Rectal smooth muscle tissue (tissue), 1 donor: ENCODE measurements around the gene CEBPG.

Experiments
- H3K27ac ChIP-seq: one replicate; pipeline ENCODE4 v1.7.0; 2013; ENCODE audit warnings: low read depth, low read length, inconsistent platforms
- H3K27me3 ChIP-seq: one replicate; pipeline ENCODE4 v1.7.0; 2013; ENCODE audit warnings: low read length; ENCODE audit not compliant: control insufficient read depth, insufficient read depth
- H3K36me3 ChIP-seq: one replicate; pipeline ENCODE4 v1.7.0; 2013; ENCODE audit warnings: low read length; ENCODE audit not compliant: control insufficient read depth, insufficient read depth
- H3K4me1 ChIP-seq: one replicate; pipeline ENCODE4 v1.7.0; 2013; ENCODE audit warnings: low read length; ENCODE audit not compliant: control insufficient read depth, insufficient read depth
- H3K4me3 ChIP-seq: one replicate; pipeline ENCODE4 v1.7.0; 2013; ENCODE audit warnings: low read length
- H3K9ac ChIP-seq: one replicate; pipeline ENCODE4 v1.7.0; 2013; ENCODE audit warnings: low read length

Gene CEBPG

GRCh38 chr19:33343301-33343700, 30.2 kb upstream of the CEBPG start:
- H3K4me3 ChIP-seq, result no peak overlapping the region
- no peaks in the 10 kb centered on the region for H3K36me3 ChIP-seq
- no peak overlapping the region for H3K27ac ChIP-seq
- H3K4me1 ChIP-seq, result no peaks in the 10 kb centered on the region
- H3K9ac ChIP-seq, result no peak overlapping the region
- no peaks in the 10 kb centered on the region for H3K27me3 ChIP-seq

- Histone ChIP-seq H3K27me3 (peaks cover 4% of the 10 kb centered on the region), H3K9ac (no peak overlapping the region), H3K27ac (no peak overlapping the region), H3K4me1 (no peaks in the 10 kb centered on the region), H3K4me3 (no peak overlapping the region), H3K36me3 (no peaks in the 10 kb centered on the region)
Observed at GRCh38 chr19:33343859-33344572, 29.5 kb upstream of the CEBPG start.

- Histone ChIP-seq H3K27me3 (peaks cover 4% of the 10 kb centered on the region), H3K4me3 (no peak overlapping the region)
Observed at GRCh38 chr19:33344573-33344925, 29.0 kb upstream of the CEBPG start.

GRCh38 chr19:33345163-33345562, 28.3 kb upstream of the CEBPG start:
- Histone ChIP-seq H3K36me3 (no peaks in the 10 kb centered on the region), H3K4me3 (no peak overlapping the region), H3K9ac (no peak overlapping the region), H3K4me1 (no peaks in the 10 kb centered on the region), H3K27ac (no peak overlapping the region), H3K27me3 (peaks cover 4% of the 10 kb centered on the region)

More at GRCh38 chr19:33344573-33344925, 29.0 kb upstream of the CEBPG start:
- Histone ChIP-seq H3K4me1 (no peaks in the 10 kb centered on the region), H3K9ac (no peak overlapping the region), H3K36me3 (no peaks in the 10 kb centered on the region), H3K27ac (no peak overlapping the region)

GRCh38 chr19:33346665-33347064, 26.8 kb upstream of the CEBPG start:
- no peaks in the 10 kb centered on the region for H3K36me3 ChIP-seq
- no peak overlapping the region for H3K9ac ChIP-seq
- H3K27me3 ChIP-seq, result peaks cover 4% of the 10 kb centered on the region
- no peak overlapping the region for H3K4me3 ChIP-seq
- H3K4me1 ChIP-seq, result no peaks in the 10 kb centered on the region
- no peak overlapping the region for H3K27ac ChIP-seq

- no peak overlapping the region for H3K27ac ChIP-seq
- no peak overlapping the region for H3K9ac ChIP-seq
- peaks cover 4% of the 10 kb centered on the region for H3K27me3 ChIP-seq
- no peaks in the 10 kb centered on the region for H3K36me3 ChIP-seq
- H3K4me3 ChIP-seq, result no peak overlapping the region
- H3K4me1 ChIP-seq, result no peaks in the 10 kb centered on the region
Observed at GRCh38 chr19:33347300-33347699, 26.2 kb upstream of the CEBPG start.

GRCh38 chr19:33348301-33349010, 25.1 kb upstream of the CEBPG start:
- Histone ChIP-seq H3K4me1 (no peaks in the 10 kb centered on the region), H3K27ac (no peak overlapping the region), H3K36me3 (no peaks in the 10 kb centered on the region), H3K9ac (no peak overlapping the region), H3K27me3 (peaks cover 4% of the 10 kb centered on the region), H3K4me3 (no peak overlapping the region)

- no peak overlapping the region for H3K9ac ChIP-seq
- no peak overlapping the region for H3K4me3 ChIP-seq
- H3K27me3 ChIP-seq, result peaks cover 4% of the 10 kb centered on the region
- no peaks in the 10 kb centered on the region for H3K36me3 ChIP-seq
- no peaks in the 10 kb centered on the region for H3K4me1 ChIP-seq
- no peak overlapping the region for H3K27ac ChIP-seq
Observed at GRCh38 chr19:33349319-33350289, 23.9 kb upstream of the CEBPG start.

- Histone ChIP-seq H3K4me1 (no peaks in the 10 kb centered on the region), H3K36me3 (no peaks in the 10 kb centered on the region), H3K27me3 (peaks cover 4% of the 10 kb centered on the region), H3K4me3 (no peak overlapping the region), H3K9ac (no peak overlapping the region), H3K27ac (no peak overlapping the region)
Observed at GRCh38 chr19:33350538-33351309, 22.8 kb upstream of the CEBPG start.

- Histone ChIP-seq H3K27ac (no peak overlapping the region), H3K27me3 (no peaks in the 10 kb centered on the region), H3K9ac (no peak overlapping the region), H3K4me1 (no peaks in the 10 kb centered on the region), H3K36me3 (no peaks in the 10 kb centered on the region), H3K4me3 (no peak overlapping the region)
Observed at GRCh38 chr19:33355535-33355934, 18.0 kb upstream of the CEBPG start.

- Histone ChIP-seq H3K27me3 (no peaks in the 10 kb centered on the region), H3K36me3 (no peaks in the 10 kb centered on the region), H3K4me3 (no peak overlapping the region), H3K4me1 (no peaks in the 10 kb centered on the region), H3K9ac (no peak overlapping the region), H3K27ac (no peak overlapping the region)
Observed at GRCh38 chr19:33357556-33357955, 16.0 kb upstream of the CEBPG start.

GRCh38 chr19:33358408-33358807, 15.1 kb upstream of the CEBPG start:
- Histone ChIP-seq H3K9ac (no peak overlapping the region), H3K4me3 (no peak overlapping the region), H3K36me3 (no peaks in the 10 kb centered on the region), H3K27ac (no peak overlapping the region), H3K4me1 (no peaks in the 10 kb centered on the region), H3K27me3 (no peaks in the 10 kb centered on the region)
